ENCODE measurements around the gene COL15A1. TPM values are rescaled to one million over a fixed set of nuclear protein-coding genes. Genes with fewer than 3 reads are reported as not detected.

COL15A1 gene
- total RNA-seq, 4 donors from 2014 or later: 20.7 to 98.5 (median 55.0) TPM

DNA sequence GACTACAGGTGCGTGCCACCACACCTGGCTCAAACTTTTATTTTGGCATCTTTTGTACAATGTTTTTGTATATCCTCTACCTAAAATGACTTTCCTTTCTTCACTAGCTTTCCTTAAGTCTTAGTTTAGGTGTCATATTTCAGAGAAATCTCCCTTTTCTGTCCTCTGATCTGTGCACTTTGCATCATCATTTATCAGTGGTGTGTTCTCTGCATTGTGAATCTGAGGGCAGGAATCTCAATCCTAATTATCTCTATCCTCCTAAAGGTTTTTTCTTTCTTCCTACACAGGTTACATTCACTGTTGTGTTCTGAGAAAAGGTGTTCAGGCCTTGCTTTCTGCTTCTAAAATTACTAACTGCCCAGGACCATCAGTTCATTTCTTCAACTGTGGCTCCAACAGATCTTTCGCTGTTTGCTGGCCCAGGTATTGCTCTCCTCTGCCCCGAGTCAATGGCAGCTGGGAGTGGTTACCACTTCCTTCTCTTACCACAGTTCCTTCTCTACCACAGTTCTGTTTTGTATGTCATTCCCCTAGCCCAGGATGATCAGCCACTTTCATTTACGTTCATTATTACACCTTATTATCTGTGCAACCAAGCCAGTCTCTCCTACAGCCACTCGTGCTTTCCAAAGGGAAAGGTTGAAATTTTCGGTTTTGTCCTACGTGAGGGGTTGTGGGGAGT, 175.2 kb downstream of the COL15A1 start:
- TF ChIP-seq, protein P1, sequence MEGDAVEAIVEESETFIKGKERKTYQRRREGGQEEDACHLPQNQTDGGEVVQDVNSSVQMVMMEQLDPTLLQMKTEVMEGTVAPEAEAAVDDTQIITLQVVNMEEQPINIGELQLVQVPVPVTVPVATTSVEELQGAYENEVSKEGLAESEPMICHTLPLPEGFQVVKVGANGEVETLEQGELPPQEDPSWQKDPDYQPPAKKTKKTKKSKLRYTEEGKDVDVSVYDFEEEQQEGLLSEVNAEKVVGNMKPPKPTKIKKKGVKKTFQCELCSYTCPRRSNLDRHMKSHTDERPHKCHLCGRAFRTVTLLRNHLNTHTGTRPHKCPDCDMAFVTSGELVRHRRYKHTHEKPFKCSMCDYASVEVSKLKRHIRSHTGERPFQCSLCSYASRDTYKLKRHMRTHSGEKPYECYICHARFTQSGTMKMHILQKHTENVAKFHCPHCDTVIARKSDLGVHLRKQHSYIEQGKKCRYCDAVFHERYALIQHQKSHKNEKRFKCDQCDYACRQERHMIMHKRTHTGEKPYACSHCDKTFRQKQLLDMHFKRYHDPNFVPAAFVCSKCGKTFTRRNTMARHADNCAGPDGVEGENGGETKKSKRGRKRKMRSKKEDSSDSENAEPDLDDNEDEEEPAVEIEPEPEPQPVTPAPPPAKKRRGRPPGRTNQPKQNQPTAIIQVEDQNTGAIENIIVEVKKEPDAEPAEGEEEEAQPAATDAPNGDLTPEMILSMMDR (IDR thresholded peaks at IDR 0.05): no peak
- DNase-seq (ENCODE audit: low spot score) (no peak), ATAC-seq (ENCODE audit: low FRiP score) (no peak)

GRCh38 chr9:99119976-99120655, 176.4 kb downstream of the COL15A1 start:
- no peak for ATAC-seq (ENCODE audit: low FRiP score)

More at GRCh38 chr9:99119976-99120655, 176.4 kb downstream of the COL15A1 start:
- TF ChIP-seq, protein P1 (IDR thresholded peaks at IDR 0.05): no peak
- no peak for DNase-seq (ENCODE audit: low spot score)

Other genes starting within 250 kb of the COL15A1 start
- not detected for gene GABBR2, start 235.0 kb upstream of the COL15A1 start, total RNA-seq
- 10 to 100 TPM; 14.7 to 24.7 (median 20.4) TPM for gene ANKS6, start 147.4 kb upstream of the COL15A1 start, total RNA-seq
- 1 to 10 TPM; 1.6 to 6.6 (median 4.5) TPM for gene GALNT12, start 136.2 kb upstream of the COL15A1 start, total RNA-seq
- 10 to 100 TPM; 20.9 to 35.2 (median 30.9) TPM for gene TGFBR1, start 161.2 kb downstream of the COL15A1 start, total RNA-seq